HG02571 (cell line): ENCODE results near the gene CMC4.

Experiments
- ATAC-seq: cut with Tn5 transposase; IDR thresholded peaks from one replicate; pipeline ENCODE4 v1.9.1; 2021; ENCODE audit warnings: mild to moderate bottlenecking, moderate library complexity; ENCODE audit not compliant: unreplicated experiment

The CMC4 gene, protein sequence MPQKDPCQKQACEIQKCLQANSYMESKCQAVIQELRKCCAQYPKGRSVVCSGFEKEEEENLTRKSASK

GRCh38 chrX:155070975-155071693 is at the start of gene CMC4, which contains the start of the genes BRCC3 and MTCP1:
Gene CMC4 (minus strand): TSS chrX:155071136. CDS start chrX:155064023, 7,113 bp downstream.
Gene BRCC3 (plus strand): TSS chrX:155071508. CDS start chrX:155071528, 20 bp downstream.
Gene MTCP1 (minus strand): TSS chrX:155071136. CDS start chrX:155066010, 5,126 bp downstream.
- peak; percentile 88 for ATAC-seq

- ATAC-seq = no peak
Observed at GRCh38 chrX:155115174-155115819, 44.4 kb upstream of the CMC4 start.

DNA sequence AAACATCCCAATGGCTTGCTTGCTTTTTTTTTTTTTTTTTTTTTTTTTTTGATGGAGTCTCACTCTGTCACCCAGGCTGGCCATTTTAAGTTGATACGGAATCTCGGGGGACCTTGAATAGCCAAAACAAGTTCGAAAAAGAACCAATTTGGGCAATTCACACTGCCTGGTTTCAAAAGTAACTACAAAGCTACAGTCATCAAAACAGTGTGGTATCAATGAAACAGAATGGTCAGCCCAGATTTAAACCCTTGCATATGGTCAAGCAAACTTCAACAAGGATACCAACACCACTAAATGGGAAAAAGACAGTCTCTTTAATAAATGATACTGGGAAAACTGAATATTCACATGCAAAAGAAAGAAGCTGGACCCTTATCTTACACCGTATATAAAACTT is 42.2 kb upstream of the CMC4 start:
- no peak for ATAC-seq

DNA sequence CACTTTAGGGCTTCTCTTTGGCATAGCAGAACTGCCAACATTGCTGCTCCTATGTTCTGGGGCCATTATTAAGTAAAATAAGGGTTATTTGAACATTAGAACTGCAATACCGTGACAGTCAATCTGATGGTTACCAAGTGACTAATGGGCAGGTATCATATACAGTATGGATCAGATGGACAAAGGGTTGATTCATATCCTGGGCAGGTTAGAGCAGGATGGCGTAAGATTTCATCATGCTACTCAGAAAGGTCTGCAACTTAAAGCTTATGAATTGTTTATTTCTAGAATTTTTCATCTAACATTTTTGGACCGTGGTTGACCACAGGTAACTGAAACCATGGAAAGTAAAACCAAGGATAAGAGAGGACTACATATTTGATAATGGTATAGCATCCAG is 41.2 kb upstream of the CMC4 start:
- no peak for ATAC-seq

- no peak for ATAC-seq
Observed at GRCh38 chrX:155108427-155108826, 37.5 kb upstream of the CMC4 start.

GRCh38 chrX:155105919-155106318 is 35.0 kb upstream of the CMC4 start:
- ATAC-seq = no peak

DNA sequence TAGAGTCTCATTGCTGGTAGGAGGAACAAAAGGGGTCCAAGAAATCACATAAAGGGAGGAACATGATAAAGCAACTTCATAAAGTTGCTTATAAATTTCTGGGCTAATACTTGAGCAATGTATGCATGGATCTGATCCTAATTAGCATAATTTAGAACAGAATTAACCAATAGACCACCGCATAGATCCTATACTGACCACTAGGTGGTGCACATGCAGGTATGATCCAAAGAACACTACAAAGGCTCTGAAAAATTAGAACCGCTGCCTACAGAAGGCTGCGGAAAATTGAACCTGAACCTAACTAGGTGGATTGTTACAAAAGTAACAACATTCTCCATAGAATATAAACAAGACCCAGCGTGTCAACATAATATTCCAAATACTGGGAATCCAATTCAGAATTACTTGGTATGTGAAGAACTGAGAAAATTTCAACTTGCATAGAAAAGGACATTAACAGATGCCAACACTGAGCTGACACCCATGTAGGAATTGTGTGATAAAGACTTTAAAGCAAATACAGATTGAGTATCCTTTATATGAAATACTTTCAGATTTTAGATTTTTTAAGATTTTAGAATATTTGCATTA is 23.6 kb upstream of the CMC4 start:
- no peak for ATAC-seq

- ATAC-seq = no peak
Observed at GRCh38 chrX:155086961-155087735, 16.2 kb upstream of the CMC4 start.

- ATAC-seq = no peak
Observed at GRCh38 chrX:155086202-155086840, 15.4 kb upstream of the CMC4 start.

- no peak for ATAC-seq
Observed at GRCh38 chrX:155071694-155072280, 851 bp upstream of the CMC4 start.

DNA sequence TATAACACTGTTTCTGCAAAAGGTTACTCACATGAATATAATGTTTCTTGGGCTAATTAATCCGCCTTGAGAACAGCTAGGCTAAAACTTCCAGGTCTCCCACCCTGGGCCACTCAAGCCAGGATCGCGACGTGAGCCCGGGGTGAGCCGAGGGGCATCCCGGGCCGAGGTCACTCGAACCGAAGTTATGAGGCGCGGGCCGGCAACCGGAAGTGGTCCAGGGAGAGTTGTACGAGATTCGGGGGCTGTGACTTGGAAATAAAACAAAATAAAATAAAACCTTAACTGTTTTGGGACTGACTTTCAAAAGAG is 317 bp downstream of the CMC4 start:
- peak; percentile 10 for ATAC-seq

- no peak for ATAC-seq
Observed at GRCh38 chrX:155070038-155070437, 898 bp downstream of the CMC4 start.

DNA sequence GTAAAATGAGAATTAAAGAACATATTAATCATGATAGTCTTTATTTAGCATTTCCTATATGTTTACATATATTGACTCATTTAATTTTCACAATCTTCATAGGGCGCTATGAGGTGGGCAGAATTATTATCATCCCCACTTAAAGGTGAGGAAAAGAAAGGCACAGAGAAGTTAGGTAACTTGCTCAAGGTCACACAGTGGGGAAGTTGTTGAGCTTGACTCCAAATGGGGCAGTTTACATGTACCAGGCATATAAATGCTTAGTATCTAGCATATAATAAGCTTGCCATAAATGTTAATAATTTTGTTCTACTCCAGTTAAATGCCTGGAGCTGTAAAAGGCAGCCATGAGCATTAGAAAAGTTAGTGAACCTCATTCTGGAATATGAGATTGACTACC is 1.5 kb downstream of the CMC4 start:
- no peak for ATAC-seq

- no peak for ATAC-seq
Observed at GRCh38 chrX:155068165-155068564, 2.8 kb downstream of the CMC4 start.

DNA sequence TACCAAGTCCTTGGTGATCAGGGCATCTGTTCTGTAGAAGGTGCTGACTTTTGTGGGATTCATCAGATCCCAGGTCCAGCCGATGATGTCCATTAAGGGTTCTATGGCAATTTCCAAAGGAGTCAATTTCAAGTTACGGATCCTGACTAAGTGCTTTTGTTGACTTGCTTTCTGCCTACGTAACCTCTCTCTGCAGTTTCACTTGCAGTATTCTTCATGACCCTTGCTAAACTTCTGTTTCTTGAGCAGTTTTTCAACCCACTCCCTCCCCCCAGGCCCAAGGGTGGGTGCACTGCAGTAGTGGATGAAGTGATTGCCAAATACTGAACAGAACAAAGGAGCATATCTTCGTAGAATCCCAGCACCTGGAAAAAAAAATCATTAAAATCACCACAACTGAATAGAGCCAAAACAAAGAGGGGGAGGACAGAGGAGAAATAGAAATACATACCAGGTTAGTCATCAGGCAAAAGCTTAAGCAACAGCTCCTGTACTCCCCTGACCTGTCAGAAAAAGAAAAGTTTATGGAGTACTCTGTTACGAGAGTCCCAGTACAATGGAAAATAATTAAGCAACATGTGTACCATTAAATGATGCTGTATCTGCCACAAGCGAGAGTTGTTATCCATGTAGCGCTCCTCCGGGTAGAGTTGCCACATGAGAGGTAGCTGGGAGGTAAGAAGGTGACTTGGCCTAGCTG is 5.8 kb downstream of the CMC4 start:
- ATAC-seq = no peak

GRCh38 chrX:155061760-155062159 is 9.2 kb downstream of the CMC4 start:
- no peak for ATAC-seq

GRCh38 chrX:155056877-155057792 is 13.8 kb downstream of the CMC4 start:
- ATAC-seq = peak; percentile 73

DNA sequence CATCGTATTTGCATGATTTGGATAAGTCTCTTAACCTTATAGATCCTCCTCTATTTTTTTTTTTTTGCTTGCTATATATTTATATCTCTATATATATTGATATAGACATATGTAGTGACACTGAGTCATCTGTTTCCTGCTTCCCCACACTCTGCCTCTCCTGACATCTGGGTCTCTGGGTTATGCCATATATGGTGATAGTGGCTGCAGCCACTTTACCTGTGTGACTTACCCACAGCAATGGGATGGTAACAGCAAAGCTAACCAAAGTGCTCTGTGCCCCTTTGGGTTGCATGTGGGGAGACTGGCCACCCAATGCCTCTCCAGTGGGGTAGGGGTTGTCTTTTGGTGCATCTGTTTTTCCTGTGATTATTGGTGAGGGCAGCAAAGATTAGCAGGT is 14.5 kb downstream of the CMC4 start:
- ATAC-seq = no peak

- no peak for ATAC-seq
Observed at GRCh38 chrX:155055494-155055893, 15.4 kb downstream of the CMC4 start.
